ENCODE data around the gene PCNT. TPM values are rescaled to one million over a fixed set of nuclear protein-coding genes. Genes with fewer than 3 reads are reported as not detected.

The PCNT gene
- total RNA-seq, 1 donor, result 19.2 TPM

DNA sequence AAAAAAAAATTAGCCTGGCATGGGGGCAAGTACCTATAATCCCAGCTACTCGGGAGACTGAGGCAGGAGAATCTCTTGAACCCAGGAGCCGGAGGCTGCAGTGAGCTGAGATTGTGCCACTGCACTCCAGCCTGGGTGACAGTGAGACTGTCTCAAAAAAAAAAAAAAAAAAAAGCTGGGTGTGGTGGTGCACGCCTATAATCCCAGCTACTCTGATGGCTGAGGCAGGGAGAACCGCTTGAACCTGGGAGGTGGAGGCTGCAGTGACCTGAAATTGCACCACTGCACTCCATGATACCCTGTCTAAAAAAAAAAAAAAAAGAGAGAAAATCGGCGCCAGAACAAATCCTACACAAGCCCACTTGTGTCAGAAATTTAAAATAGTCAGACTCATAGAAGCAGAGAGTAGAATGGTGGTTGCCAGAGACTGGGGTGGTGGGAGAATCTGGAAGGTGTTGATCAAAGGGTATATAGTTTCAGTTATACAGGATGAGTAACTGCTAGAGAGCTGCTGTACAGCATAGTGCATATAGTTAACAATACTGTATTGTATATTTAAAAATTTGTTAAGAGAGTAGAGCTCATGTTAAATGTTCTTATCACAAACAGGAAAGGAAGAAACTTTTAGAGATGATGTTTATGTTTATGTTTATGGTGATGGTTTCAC lies 144.3 kb downstream of the PCNT start:
- no peak for DNase-seq (ENCODE audit: insufficient read length, low spot score, missing footprints)
- peaks cover 12% of the 10 kb centered on the region for H3K36me3 ChIP-seq (ENCODE audit: insufficient read depth, low read length)
- no peaks in the 10 kb centered on the region for H4K20me1 ChIP-seq (ENCODE audit: insufficient read depth, low read length)
- no peak overlapping the region for H3K27ac ChIP-seq (ENCODE audit: low read depth, low read length)
- H3K79me2 ChIP-seq (ENCODE audit: insufficient read depth, low read length), result peaks cover 67% of the 10 kb centered on the region
- no peak overlapping the region for H2AFZ ChIP-seq (ENCODE audit: low read length)
- H3K27me3 ChIP-seq (ENCODE audit: insufficient read depth, low read length), result no peaks in the 10 kb centered on the region
- no peak overlapping the region for H3K4me3 ChIP-seq (ENCODE audit: insufficient read depth, low read length)
- TF ChIP-seq, protein P1, sequence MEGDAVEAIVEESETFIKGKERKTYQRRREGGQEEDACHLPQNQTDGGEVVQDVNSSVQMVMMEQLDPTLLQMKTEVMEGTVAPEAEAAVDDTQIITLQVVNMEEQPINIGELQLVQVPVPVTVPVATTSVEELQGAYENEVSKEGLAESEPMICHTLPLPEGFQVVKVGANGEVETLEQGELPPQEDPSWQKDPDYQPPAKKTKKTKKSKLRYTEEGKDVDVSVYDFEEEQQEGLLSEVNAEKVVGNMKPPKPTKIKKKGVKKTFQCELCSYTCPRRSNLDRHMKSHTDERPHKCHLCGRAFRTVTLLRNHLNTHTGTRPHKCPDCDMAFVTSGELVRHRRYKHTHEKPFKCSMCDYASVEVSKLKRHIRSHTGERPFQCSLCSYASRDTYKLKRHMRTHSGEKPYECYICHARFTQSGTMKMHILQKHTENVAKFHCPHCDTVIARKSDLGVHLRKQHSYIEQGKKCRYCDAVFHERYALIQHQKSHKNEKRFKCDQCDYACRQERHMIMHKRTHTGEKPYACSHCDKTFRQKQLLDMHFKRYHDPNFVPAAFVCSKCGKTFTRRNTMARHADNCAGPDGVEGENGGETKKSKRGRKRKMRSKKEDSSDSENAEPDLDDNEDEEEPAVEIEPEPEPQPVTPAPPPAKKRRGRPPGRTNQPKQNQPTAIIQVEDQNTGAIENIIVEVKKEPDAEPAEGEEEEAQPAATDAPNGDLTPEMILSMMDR (IDR thresholded peaks at IDR 0.05; ENCODE audit: extremely low read depth, low read depth, low read length), result no peak
- no peaks in the 10 kb centered on the region for H3K9me3 ChIP-seq (ENCODE audit: low read depth, low read length)
- no peaks in the 10 kb centered on the region for H3K4me1 ChIP-seq (ENCODE audit: insufficient read depth, low read length)
- H3K4me2 ChIP-seq (ENCODE audit: insufficient read depth, low read length), result no peak overlapping the region

DNA sequence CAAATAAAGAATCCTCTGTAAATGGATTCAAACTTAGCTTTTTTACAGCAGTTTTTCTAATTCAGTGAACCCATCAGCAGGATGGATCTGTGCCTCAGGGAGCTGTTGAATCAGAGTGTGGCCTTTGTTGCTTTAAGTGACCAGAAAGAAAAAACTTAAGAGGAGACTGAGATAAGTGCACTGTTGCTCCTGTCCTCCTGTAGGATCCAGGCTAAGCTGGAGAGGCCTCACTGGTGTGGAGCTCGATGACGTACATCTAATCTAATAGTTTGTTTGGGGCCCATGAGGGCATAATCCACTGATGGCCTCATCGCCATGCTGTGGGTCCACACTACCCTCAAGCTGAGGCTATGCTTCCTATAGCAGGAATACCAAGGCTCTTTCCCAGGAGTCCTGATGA lies 145.3 kb downstream of the PCNT start:
- H3K27ac ChIP-seq (ENCODE audit: low read depth, low read length), result no peak overlapping the region
- H3K4me3 ChIP-seq (ENCODE audit: insufficient read depth, low read length), result no peak overlapping the region
- peaks cover 5% of the 10 kb centered on the region for H4K20me1 ChIP-seq (ENCODE audit: insufficient read depth, low read length)
- H2AFZ ChIP-seq (ENCODE audit: low read length), result no peak overlapping the region
- no peaks in the 10 kb centered on the region for H3K4me1 ChIP-seq (ENCODE audit: insufficient read depth, low read length)
- no peak overlapping the region for H3K4me2 ChIP-seq (ENCODE audit: insufficient read depth, low read length)
- DNase-seq (ENCODE audit: insufficient read length, low spot score, missing footprints), result peak; percentile 58
- H3K9me3 ChIP-seq (ENCODE audit: low read depth, low read length), result no peaks in the 10 kb centered on the region
- peaks cover 12% of the 10 kb centered on the region for H3K36me3 ChIP-seq (ENCODE audit: insufficient read depth, low read length)
- no peaks in the 10 kb centered on the region for H3K27me3 ChIP-seq (ENCODE audit: insufficient read depth, low read length)
- TF ChIP-seq, protein P1 (IDR thresholded peaks at IDR 0.05; ENCODE audit: extremely low read depth, low read depth, low read length), result no peak
- peaks cover 64% of the 10 kb centered on the region for H3K79me2 ChIP-seq (ENCODE audit: insufficient read depth, low read length)

DNA sequence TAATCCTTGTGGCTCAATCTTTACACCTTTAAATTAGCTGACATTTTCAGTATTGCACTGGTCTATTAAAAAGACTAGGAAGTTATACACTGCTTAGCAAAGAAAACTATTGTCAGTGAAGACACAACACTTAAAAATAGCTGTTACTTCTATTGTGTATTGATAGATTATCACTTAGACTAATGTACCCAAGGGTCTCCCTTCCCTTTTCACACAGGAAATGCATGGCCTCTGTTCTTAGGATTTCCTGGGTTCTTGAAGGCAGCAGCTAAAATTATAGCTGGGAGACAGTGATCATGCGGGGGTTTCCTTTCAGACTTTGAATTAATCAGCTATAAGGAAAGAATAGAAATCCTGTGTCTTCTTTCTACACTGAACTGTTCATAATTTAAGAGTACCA lies 147.6 kb downstream of the PCNT start:
- Histone ChIP-seq H3K4me3 (ENCODE audit: insufficient read depth, low read length) (no peak overlapping the region), H3K4me1 (ENCODE audit: insufficient read depth, low read length) (no peaks in the 10 kb centered on the region), H2AFZ (ENCODE audit: low read length) (no peak overlapping the region), H4K20me1 (ENCODE audit: insufficient read depth, low read length) (peaks cover 7% of the 10 kb centered on the region), H3K79me2 (ENCODE audit: insufficient read depth, low read length) (peaks cover 62% of the 10 kb centered on the region), H3K4me2 (ENCODE audit: insufficient read depth, low read length) (no peak overlapping the region), H3K27ac (ENCODE audit: low read depth, low read length) (no peak overlapping the region), H3K36me3 (ENCODE audit: insufficient read depth, low read length) (peaks cover 6% of the 10 kb centered on the region), H3K27me3 (ENCODE audit: insufficient read depth, low read length) (no peaks in the 10 kb centered on the region), H3K9me3 (ENCODE audit: low read depth, low read length) (no peaks in the 10 kb centered on the region)
- TF ChIP-seq, protein P1 (IDR thresholded peaks at IDR 0.05; ENCODE audit: extremely low read depth, low read depth, low read length), result no peak
- no peak for DNase-seq (ENCODE audit: insufficient read length, low spot score, missing footprints)

DNA sequence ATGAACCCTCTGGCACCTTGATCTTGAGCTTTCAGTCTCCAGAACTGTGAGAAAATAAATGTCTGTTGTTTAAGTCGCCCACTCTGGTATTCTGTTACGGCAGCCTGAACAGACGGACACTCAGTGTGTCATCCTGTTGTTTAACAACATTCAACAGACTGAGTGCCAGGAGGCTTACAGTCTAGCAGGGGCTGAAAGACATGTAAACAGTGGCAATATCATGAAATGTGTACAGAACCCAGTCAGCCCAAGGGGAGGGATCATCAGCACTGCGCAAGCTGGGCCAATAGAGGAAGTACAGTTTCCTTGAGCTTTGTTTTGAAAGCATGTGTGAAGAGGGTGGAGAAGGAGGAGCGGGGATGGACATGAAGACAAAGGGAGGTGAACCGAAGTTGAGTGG lies 148.3 kb downstream of the PCNT start:
- no peak overlapping the region for H2AFZ ChIP-seq (ENCODE audit: low read length)
- H3K9me3 ChIP-seq (ENCODE audit: low read depth, low read length), result no peaks in the 10 kb centered on the region
- TF ChIP-seq, protein P1 (IDR thresholded peaks at IDR 0.05; ENCODE audit: extremely low read depth, low read depth, low read length), result no peak
- no peak overlapping the region for H3K27ac ChIP-seq (ENCODE audit: low read depth, low read length)
- no peak for DNase-seq (ENCODE audit: insufficient read length, low spot score, missing footprints)
- no peak overlapping the region for H3K4me3 ChIP-seq (ENCODE audit: insufficient read depth, low read length)
- peaks cover 66% of the 10 kb centered on the region for H3K79me2 ChIP-seq (ENCODE audit: insufficient read depth, low read length)
- peaks cover 6% of the 10 kb centered on the region for H3K36me3 ChIP-seq (ENCODE audit: insufficient read depth, low read length)
- no peaks in the 10 kb centered on the region for H3K4me1 ChIP-seq (ENCODE audit: insufficient read depth, low read length)
- H3K4me2 ChIP-seq (ENCODE audit: insufficient read depth, low read length), result no peak overlapping the region
- H4K20me1 ChIP-seq (ENCODE audit: insufficient read depth, low read length), result peaks cover 7% of the 10 kb centered on the region
- no peaks in the 10 kb centered on the region for H3K27me3 ChIP-seq (ENCODE audit: insufficient read depth, low read length)
